Vagina (tissue), 2 donors: ENCODE measurements around the gene TMPRSS7.

Experiments used
- CTCF ChIP-seq, 3 experiments: fragments of 450-650 bp in 2 of 3; fragments of 200-600 bp in 1 of 3; sonication (generic) in 1 of 3; IDR thresholded peaks; one replicate each; pipeline ENCODE4 v1.5.1; 2017 to 2019; ENCODE audit warnings: antibody characterized with exemption in 3 of 3, mild to moderate bottlenecking in 2 of 3, moderate library complexity in 2 of 3
- POLR2A ChIP-seq, 2 donors: fragments of 450-650 bp; IDR thresholded peaks; one replicate each; pipeline ENCODE4 v1.6.1; 2017; ENCODE audit warnings: antibody characterized with exemption in 2 of 2, mild to moderate bottlenecking in 2 of 2, moderate library complexity in 2 of 2
- POLR2AphosphoS5 ChIP-seq, 2 donors: sonication (generic); formaldehyde crosslinking; IDR thresholded peaks; one replicate each; pipeline ENCODE4 v1.9.0; 2017; ENCODE audit warnings: antibody characterized with exemption in 2 of 2, mild to moderate bottlenecking in 2 of 2, low read depth in 1 of 2; ENCODE audit not compliant: insufficient read depth in 1 of 2

GRCh38 chr3:112019716-112020115 lies 14.8 kb upstream of the TMPRSS7 start:
- TF ChIP-seq CTCF (IDR thresholded peaks at IDR 0.05): no peak
- no peak for TF ChIP-seq POLR2A (IDR thresholded peaks at IDR 0.05)
- TF ChIP-seq POLR2AphosphoS5 (IDR thresholded peaks at IDR 0.05; ENCODE audit: insufficient read depth in 1 of 2, low read depth in 1 of 2): no peak
